Uterus (tissue), 4 donors: ENCODE measurements around the gene KPNA3. TPM values are rescaled to one million over a fixed set of nuclear protein-coding genes. Genes with fewer than 3 reads are reported as not detected.

Source experiments
- DNase-seq, 2 donors: peaks; one replicate each; pipeline ENCODE4 v3.0.0-alpha.2; 2019 to 2020
- H3K27ac ChIP-seq, 2 donors: fragments of 200-600 bp; sonication (generic); 1 replicate in 1 of 2; 2 replicates in 1 of 2; pipeline ENCODE4 v1.5.1; 2016 to 2018
- H3K27me3 ChIP-seq, 2 donors: fragments of 200-600 bp; sonication (generic); one replicate each; pipeline ENCODE4 v1.5.1; 2018 to 2019; ENCODE audit warnings: control low read depth in 1 of 2
- H3K36me3 ChIP-seq, 2 donors: fragments of 200-600 bp; sonication (generic); one replicate each; pipeline ENCODE4 v1.5.1; 2019; ENCODE audit warnings: control low read depth in 1 of 2
- H3K4me1 ChIP-seq, 2 donors: fragments of 200-600 bp; sonication (generic); one replicate each; pipeline ENCODE4 v1.5.1; 2018 to 2019; ENCODE audit warnings: control low read depth in 1 of 2
- H3K4me3 ChIP-seq, 2 donors: fragments of 200-600 bp; sonication (generic); 1 replicate in 1 of 2; 2 replicates in 1 of 2; pipeline ENCODE4 v1.5.1; 2018 to 2019; ENCODE audit warnings: mild to moderate bottlenecking in 1 of 2
- H3K9me3 ChIP-seq, 2 donors: fragments of 200-600 bp; sonication (generic); one replicate each; pipeline ENCODE4 v1.5.1; 2019; ENCODE audit warnings: control low read depth in 1 of 2
- CTCF ChIP-seq, 4 experiments: fragments of 200-600 bp in 2 of 4; fragments of 450-650 bp in 2 of 4; sonication (generic) in 2 of 4; IDR thresholded peaks; one replicate each; pipeline ENCODE4 v1.5.1; 2016 to 2019; ENCODE audit warnings: antibody characterized with exemption in 4 of 4, mild to moderate bottlenecking in 2 of 4, moderate library complexity in 1 of 4
- POLR2A ChIP-seq, 2 donors: fragments of 450-650 bp; IDR thresholded peaks; one replicate each; pipeline ENCODE4 v1.6.1; 2016; ENCODE audit warnings: antibody characterized with exemption in 2 of 2, mild to moderate bottlenecking in 1 of 2, moderate library complexity in 1 of 2
- intact Hi-C: fragments of 100-400 bp; cut with DNase I; formaldehyde crosslinking; loops from one replicate; pipeline ENCODE4 v1.15.1; 2023; ENCODE audit warnings: low total_unique reads
- total RNA-seq, 4 donors: library from RNA; depleted of rRNA in 3 of 4; stranded (reverse); fragments of >200 nt in 3 of 4; gene quantifications; one replicate each; pipeline versions ENCODE4 v1.1.0 to v1.2.4, GENCODE V29; 2014 to 2023
- donor health status: DM: yes; HTN: yes; CAD: no.

The KPNA3 gene
- total RNA-seq, 4 donors from 2014 or later, result 9.1 to 49.2 (median 30.3) TPM

- H3K27ac ChIP-seq, result peak overlapping the region; percentile 92 to 94
- H3K27me3 ChIP-seq, result no peaks in the 10 kb centered on the region
- H3K4me3 ChIP-seq, result peak overlapping the region; percentile 45 to 86
- intact Hi-C loops, result loop anchor here (10.0 kb wide), 1 partner anchor 333 kb away; no protein-coding TSS in a partner anchor
- DNase-seq, result peak; percentile 34 to 45
- TF ChIP-seq CTCF (IDR thresholded peaks at IDR 0.05) (no peak), POLR2A (IDR thresholded peaks at IDR 0.05) (no peak)
- H3K9me3 ChIP-seq, result no peaks in the 10 kb centered on the region
- no peaks in the 10 kb centered on the region for H3K36me3 ChIP-seq
- no peaks in the 10 kb centered on the region for H3K4me1 ChIP-seq
Measured at GRCh38 chr13:49791711-49792549, 552 bp downstream of the KPNA3 start.

GRCh38 chr13:49791315-49791710 lies 1.2 kb downstream of the KPNA3 start:
- DNase-seq, result no peak
- Histone ChIP-seq H3K4me3 (peak overlapping the region; percentile 45 to 86), H3K27ac (peak overlapping the region; percentile 92 to 94), H3K36me3 (no peaks in the 10 kb centered on the region), H3K9me3 (no peaks in the 10 kb centered on the region), H3K4me1 (no peaks in the 10 kb centered on the region), H3K27me3 (no peaks in the 10 kb centered on the region)
- intact Hi-C loops, result loop anchor here (10.0 kb wide), 1 partner anchor 333 kb away; no protein-coding TSS in a partner anchor
- TF ChIP-seq CTCF (IDR thresholded peaks at IDR 0.05) (no peak), POLR2A (IDR thresholded peaks at IDR 0.05) (no peak)

- H3K9me3 ChIP-seq, result no peaks in the 10 kb centered on the region
- intact Hi-C loops, result loop anchor here (10.0 kb wide), 1 partner anchor 335 kb away; no protein-coding TSS in a partner anchor
- H3K4me3 ChIP-seq, result no peak overlapping the region
- no peaks in the 10 kb centered on the region for H3K36me3 ChIP-seq
- H3K27me3 ChIP-seq, result no peaks in the 10 kb centered on the region
- H3K27ac ChIP-seq, result no peak overlapping the region
- H3K4me1 ChIP-seq, result no peaks in the 10 kb centered on the region
- no peak for DNase-seq
- TF ChIP-seq POLR2A (IDR thresholded peaks at IDR 0.05) (no peak), CTCF (IDR thresholded peaks at IDR 0.05) (no peak)
Measured at GRCh38 chr13:49789968-49790367, 2.5 kb downstream of the KPNA3 start.

- TF ChIP-seq POLR2A (IDR thresholded peaks at IDR 0.05) (no peak), CTCF (IDR thresholded peaks at IDR 0.05) (no peak)
- Histone ChIP-seq H3K4me3 (no peak overlapping the region), H3K36me3 (no peaks in the 10 kb centered on the region), H3K27me3 (no peaks in the 10 kb centered on the region), H3K27ac (no peak overlapping the region), H3K4me1 (no peaks in the 10 kb centered on the region), H3K9me3 (no peaks in the 10 kb centered on the region)
- DNase-seq, result no peak
- intact Hi-C loops, result no loop called here
Measured at GRCh38 chr13:49786401-49787008, 6.0 kb downstream of the KPNA3 start.
